ACHN (cell line): ENCODE data around the gene CFAP54.
"Not testable (repeated sequence)": the region's sequence is repeated elsewhere in the genome, so short reads cannot be mapped to it uniquely, and the experiment has no call there.

Experiments
- DNase-seq: peaks from one replicate; pipeline ENCODE4 v3.0.0-alpha.2; 2015
- in situ Hi-C: cut with HindIII; loops from 2 replicates; pipeline ENCODE4 v1.10.0; 2017; ENCODE audit warnings: low sequenced_read_pairs, low pct_ligation_motif_present, low pct_unique_long_range_greater_than_20kb

CFAP54 gene

GRCh38 chr12:96472384-96472783 is 17.0 kb upstream of the CFAP54 start:
- no peak for DNase-seq
- in situ Hi-C loops, result no loop called here

DNA sequence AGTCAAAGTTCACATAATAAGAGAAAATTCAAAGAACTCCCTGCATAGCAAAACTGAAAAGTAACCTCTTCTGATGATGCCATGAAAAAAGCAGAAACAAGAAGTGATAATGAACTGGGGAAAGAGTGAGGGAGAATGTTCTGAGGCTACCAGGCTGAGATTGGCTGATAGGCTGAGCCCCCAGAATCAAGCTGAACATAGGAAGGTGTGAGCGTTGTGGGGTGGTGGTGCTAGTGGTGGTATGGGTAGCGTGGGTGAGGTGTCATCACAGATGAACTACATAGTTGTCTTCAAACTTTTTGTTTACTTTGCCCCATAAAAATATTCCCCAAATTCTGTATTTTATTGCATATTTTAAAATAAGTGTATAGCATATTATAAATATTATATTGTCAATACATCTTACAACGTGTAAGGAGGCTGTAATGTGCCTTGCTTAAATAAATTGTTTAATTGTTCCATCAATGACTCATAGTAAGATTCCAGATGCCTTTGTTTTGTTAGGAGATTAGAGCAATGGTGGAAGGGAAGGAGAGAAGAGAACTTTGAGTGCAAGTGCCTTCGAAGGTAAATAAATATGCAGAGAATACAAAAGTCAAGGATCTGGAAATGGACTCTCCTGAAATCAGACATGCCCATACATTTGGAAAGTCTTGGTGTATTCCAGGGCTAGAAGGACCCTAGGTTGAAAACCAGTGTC is 15.8 kb upstream of the CFAP54 start:
- no peak for DNase-seq
- in situ Hi-C loops, result no loop called here

DNA sequence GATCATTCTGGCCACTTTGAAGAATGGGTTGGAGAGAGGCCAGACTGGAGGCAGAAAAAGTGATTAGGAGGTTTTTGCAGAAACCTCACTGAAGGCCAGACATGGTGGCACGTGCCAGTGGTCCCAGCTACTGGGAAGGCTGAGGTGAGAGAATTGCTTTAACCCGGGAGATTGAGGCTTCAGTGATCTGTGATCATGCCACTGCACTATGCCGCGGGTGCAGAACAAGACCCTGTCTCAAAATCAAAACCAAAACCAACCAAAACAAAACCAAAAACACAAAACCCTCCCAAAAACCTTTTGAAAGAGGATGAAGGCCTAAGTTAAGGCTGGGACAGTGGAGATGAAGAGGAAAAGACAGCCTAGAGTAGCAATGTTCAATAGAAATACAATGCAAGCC is 15.2 kb upstream of the CFAP54 start:
- DNase-seq, result no peak
- in situ Hi-C loops, result no loop called here

DNA sequence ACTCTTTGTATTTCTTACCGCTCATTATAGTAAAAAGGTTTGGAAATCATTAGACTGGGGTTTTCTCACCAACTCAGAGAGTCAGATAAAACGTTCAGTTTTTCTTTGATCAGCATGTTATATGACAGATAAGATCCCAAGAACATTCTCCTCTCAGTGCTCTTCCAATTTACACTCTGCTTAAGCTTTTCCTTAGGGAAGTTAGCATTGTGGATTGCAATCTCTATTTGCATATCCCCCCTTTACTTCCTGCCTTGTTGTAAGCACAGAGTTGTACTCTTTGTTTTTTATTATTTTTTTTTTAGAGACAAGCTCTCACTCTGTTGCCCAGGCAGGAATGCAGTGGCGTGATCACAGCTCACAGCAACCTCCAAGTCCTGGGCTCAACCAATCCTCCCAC is 11.4 kb upstream of the CFAP54 start:
- in situ Hi-C loops, result no loop called here
- DNase-seq, result no peak

GRCh38 chr12:96482086-96482485 is 7.3 kb upstream of the CFAP54 start:
- in situ Hi-C loops, result no loop called here
- no peak for DNase-seq

- in situ Hi-C loops, result no loop called here
- DNase-seq, result no peak
Measured at GRCh38 chr12:96483116-96483515, 6.3 kb upstream of the CFAP54 start.

DNA sequence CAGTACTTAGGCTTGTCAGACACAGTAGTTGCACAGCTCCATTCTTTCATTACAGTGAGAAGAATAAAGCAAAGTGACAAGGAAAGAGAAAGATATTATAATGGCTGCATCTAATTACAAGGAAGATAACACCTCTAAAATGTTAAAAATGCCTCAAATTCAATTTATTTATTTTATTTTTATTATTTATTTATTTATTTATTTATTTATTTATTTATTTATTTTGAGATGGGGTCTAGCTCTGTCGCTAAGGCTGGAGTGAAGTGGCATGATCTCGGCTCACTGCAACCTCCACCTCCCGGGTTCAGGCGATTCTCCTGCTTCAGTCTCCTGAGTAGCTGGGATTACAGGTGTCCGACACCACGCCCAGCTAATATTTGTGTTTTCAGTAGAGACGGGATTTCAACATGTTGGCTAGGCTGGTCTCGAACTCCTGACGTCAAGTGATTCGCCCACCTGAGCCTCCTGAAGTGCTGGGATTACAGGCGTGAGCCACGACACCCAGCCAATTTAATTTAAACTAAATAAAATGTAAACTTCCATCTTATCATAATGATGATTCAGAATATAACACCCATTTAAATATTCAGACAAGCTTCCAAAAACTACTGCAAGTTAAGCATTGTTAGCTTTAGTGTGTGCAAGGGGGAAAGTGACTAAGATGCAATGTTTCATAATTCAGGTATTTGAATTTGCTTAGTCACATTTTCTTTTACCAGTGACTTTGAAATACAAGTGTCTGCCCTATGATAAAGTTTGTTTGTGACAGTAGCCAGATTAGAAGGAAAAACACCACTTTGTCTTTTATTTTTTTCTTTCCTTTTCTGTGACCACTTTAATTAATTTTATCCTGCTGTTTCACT is 2.4 kb upstream of the CFAP54 start:
- DNase-seq, result peak; percentile 71

DNA sequence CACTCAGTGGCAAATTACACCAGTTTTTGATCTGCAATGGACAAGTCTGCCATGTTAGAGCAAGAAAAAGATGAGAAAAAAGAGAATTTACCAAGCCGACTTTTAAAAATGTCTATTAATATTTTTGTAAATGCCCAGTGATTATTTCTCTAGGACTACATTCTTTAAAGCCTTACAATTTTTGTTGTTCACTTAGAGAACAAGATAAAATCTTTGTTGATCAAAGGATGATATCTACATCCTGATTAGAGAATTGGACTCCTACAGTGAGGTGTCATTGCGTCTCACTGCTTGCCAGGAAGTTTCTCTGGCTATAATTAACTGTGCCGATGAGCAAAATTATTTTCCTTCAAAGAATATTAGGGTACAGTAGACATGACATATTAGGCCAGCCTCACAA is 1.7 kb upstream of the CFAP54 start:
- no peak for DNase-seq
- in situ Hi-C loops, result no loop called here

More for the DNA sequence above, 2.4 kb upstream of the CFAP54 start:
- in situ Hi-C loops, result no loop called here

DNA sequence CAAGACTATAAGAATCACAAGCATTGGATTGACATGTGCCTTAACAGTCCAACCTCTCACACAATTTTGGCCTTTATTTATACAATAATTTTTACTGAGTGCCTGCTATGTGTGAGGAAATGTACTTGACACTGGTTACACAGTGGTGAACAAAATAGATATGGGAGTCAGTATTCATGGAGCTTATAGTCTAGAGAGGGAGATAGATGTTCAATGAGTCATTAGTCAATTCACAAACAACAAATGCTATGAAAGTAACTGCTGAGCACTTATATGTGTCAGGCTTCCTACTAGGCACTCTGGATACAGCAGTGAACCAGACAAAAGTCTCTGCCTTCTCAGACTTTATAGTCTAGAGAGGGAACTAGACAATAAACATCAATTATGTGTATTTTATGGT is 3.7 kb downstream of the CFAP54 start:
- in situ Hi-C loops, result no loop called here

DNA sequence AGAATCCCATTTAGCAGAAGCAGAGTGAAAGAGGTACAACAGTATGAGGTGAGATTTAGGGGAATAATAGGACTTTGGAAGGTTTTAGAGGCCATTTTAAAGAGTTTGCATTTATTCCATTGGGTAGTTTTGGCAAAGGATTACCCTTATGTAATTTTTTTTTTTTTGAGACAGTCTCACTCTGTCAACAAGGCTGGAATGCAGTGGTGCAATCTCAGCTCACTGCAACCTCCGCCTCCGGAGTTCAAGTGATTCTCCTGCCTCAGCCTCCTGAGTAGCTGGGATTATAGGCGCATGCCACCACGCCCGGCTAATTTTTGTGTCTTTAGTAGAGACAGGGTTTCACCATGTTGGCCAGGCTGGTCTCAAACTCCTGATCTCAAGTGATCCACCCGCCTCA is 4.8 kb downstream of the CFAP54 start:
- in situ Hi-C loops, DNase-seq: not testable (repeated sequence)

More for the DNA sequence above, 3.7 kb downstream of the CFAP54 start:
- no peak for DNase-seq

GRCh38 chr12:96495155-96495554 is 5.8 kb downstream of the CFAP54 start:
- no peak for DNase-seq
- in situ Hi-C loops, result no loop called here

DNA sequence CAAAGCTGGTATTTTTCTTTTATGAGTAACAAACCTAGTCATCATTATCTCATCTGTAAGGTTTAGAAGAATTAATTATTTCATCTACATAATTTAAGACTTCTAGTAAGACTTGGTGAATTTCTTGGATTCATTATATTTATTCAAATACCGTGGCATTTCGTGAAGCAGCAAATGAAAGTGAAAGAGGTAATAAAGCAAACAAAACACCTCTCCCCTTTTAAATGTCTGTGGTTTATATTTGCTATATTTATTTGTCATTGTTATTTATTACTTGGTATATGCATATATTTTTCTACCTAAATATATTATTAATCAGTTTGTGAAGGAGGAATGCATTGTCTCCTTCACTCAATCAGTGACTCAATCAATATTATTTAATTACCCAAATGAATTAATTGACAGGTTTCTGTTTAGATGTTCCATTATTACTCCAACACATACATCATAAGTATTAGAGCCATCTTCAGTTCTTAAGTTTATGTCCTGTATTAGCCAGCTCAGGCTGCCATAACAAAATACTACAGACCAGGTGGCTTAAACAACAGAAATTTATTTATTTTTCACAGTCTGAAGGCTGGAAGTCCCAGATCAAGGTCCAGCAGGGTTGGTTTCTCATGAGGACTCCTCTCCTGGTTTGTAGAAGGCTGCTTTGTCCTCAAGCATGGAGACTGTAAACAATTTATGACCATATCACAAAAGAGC is 6.6 kb downstream of the CFAP54 start:
- no peak for DNase-seq
- in situ Hi-C loops, result no loop called here

DNA sequence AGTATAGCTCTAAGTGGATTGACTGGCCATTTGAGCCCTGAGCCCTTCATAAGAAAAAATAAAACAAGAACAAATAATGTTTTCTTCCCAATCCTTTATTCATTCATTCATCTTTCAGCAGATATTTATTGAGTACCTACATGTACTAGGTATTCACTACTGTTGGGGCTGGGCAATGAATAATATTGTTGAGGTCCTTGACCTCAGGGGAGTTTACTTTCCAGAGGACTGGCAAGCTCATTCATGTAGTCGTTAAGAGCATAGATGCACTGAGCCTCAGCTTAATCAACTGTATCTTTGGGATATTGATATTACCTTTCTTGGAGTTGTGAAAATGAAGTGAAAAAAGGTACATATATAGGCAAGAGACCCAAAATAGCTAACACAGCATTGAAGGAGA is 7.6 kb downstream of the CFAP54 start:
- in situ Hi-C loops, result no loop called here
- no peak for DNase-seq

DNA sequence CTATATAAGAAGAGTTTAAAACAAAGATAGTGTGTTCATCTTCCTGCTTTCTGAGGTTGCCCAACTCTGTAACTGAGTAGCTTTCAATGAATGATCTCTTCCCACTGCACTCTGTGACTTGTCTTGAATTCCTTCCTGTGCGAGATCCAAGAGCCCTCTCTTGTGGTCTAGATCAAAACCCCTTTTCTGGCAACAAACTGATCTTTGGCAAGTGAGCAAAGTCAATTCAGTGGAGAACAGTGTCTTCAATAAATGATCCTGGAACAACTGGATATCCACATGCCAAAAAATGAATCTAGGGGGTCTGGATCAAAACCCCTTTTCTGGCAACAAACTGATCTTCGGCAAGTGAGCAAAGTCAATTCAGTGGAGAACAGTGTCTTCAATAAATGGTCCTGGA is 8.5 kb downstream of the CFAP54 start:
- in situ Hi-C loops, result no loop called here
- no peak for DNase-seq

GRCh38 chr12:96500693-96501092 is 11.3 kb downstream of the CFAP54 start:
- peak; percentile 51 for DNase-seq
- in situ Hi-C loops, result loop anchor here (25.0 kb wide), 1 partner anchor 438 kb away; no protein-coding TSS in a partner anchor

GRCh38 chr12:96501133-96501761 is 11.9 kb downstream of the CFAP54 start:
- in situ Hi-C loops, result loop anchor here (25.0 kb wide), 1 partner anchor 439 kb away; no protein-coding TSS in a partner anchor
- peak; percentile 78 for DNase-seq

DNA sequence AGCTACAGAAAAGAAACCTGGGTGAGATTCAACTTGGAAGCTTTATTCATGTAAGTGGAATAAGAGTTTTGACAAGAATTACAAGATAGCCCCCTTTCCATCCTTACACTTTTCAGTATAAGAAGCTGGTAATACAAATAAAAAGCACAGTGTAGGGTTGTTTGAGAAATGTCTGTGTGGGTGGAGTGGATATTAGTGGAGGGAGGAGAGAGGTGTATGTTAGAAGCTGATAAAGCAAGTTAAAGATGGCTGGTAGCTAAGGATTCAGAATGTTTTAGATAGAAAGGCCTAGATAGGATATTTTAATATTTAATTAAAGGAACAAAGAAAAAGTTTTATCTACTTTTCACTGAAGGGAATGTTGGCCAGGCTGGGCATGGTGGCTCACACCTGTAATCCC is 12.5 kb downstream of the CFAP54 start:
- DNase-seq, result no peak
- in situ Hi-C loops, result loop anchor here (25.0 kb wide), 1 partner anchor 440 kb away; no protein-coding TSS in a partner anchor

GRCh38 chr12:96502477-96502876 is 13.1 kb downstream of the CFAP54 start:
- in situ Hi-C loops, result loop anchor here (25.0 kb wide), 1 partner anchor 440 kb away; no protein-coding TSS in a partner anchor
- no peak for DNase-seq
